Activated T-helper 2 cell treated with anti-CD3 and anti-CD28 coated beads, Interferon-gamma antibody, Interleukin-2, Interleukin-4, amounts not matched to agents 10 μg/mL and 5 μg/mL and 100 μg/mL, durations not matched to agents 14 hours and 24 hours and 36 hours (primary cell): Measurements from ENCODE around the gene NUDT9. TPM values are rescaled to one million over a fixed set of nuclear protein-coding genes. Genes with fewer than 3 reads are reported as not detected.
"Not testable (repeated sequence)": the region's sequence is repeated elsewhere in the genome, so short reads cannot be mapped to it uniquely, and the experiment has no call there.

Experiments used
- DNase-seq: peaks from one replicate; pipeline ENCODE4 v3.0.0; 2021; ENCODE audit warnings: low spot score
- H3K27ac Mint-ChIP-seq: one replicate; pipeline ENCODE4 v1.8.0; 2021; ENCODE audit warnings: mixed read lengths
- H3K27me3 Mint-ChIP-seq: one replicate; pipeline ENCODE4 v1.8.0; 2021; ENCODE audit warnings: low read depth, mixed read lengths
- H3K36me3 Mint-ChIP-seq: one replicate; pipeline ENCODE4 v1.8.0; 2021; ENCODE audit warnings: low read depth, mixed read lengths
- H3K4me1 Mint-ChIP-seq: one replicate; pipeline ENCODE4 v1.8.0; 2021; ENCODE audit warnings: low read depth, mixed read lengths
- H3K4me3 Mint-ChIP-seq: one replicate; pipeline ENCODE4 v1.8.0; 2021; ENCODE audit warnings: low read depth, mild to moderate bottlenecking, moderate library complexity, mixed read lengths
- H3K9me3 Mint-ChIP-seq: one replicate; pipeline ENCODE4 v1.8.0; 2021; ENCODE audit warnings: mixed read lengths
- intact Hi-C: fragments of 100-400 bp; cut with micrococcal nuclease; formaldehyde crosslinking; loops from one replicate; pipeline ENCODE4 v1.15.1; 2023
- total RNA-seq: library from RNA; stranded (reverse); gene quantifications from 2 replicates; pipeline ENCODE4 v1.2.3, GENCODE V29; 2022

The NUDT9 gene, protein sequence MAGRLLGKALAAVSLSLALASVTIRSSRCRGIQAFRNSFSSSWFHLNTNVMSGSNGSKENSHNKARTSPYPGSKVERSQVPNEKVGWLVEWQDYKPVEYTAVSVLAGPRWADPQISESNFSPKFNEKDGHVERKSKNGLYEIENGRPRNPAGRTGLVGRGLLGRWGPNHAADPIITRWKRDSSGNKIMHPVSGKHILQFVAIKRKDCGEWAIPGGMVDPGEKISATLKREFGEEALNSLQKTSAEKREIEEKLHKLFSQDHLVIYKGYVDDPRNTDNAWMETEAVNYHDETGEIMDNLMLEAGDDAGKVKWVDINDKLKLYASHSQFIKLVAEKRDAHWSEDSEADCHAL
- 12.0 and 12.1 TPM in 2 replicates for total RNA-seq

GRCh38 chr4:87422104-87423052 lies at the start of gene NUDT9:
TSS of gene NUDT9 (plus strand) at chr4:87422573. CDS start at chr4:87422906, 333 bp downstream.
- DNase-seq: peak; percentile 84
- H3K27ac Mint-ChIP-seq: peak within 1 kb of the TSS; percentile 98
- no peaks in the 10 kb centered on the region for H3K9me3 Mint-ChIP-seq
- intact Hi-C loops: loop anchor here (1.0 kb wide), 1 partner anchor 31 kb away; the partner anchor contains the start of gene HSD17B11
- peak within 1 kb of the TSS; percentile 99 for H3K4me3 Mint-ChIP-seq
- no peaks in the 10 kb centered on the region for H3K27me3 Mint-ChIP-seq
- peaks cover 20% of the 10 kb centered on the region for H3K4me1 Mint-ChIP-seq
- H3K36me3 Mint-ChIP-seq: no peaks in the 10 kb centered on the region

- H3K27ac Mint-ChIP-seq: no peak overlapping the region
- DNase-seq: no peak
- intact Hi-C loops: loop anchor here (1.0 to 10.0 kb wide), 2 partner anchors 89 to 469 kb away; no protein-coding TSS in a partner anchor
- H3K9me3 Mint-ChIP-seq: no peaks in the 10 kb centered on the region
- peaks cover 2% of the 10 kb centered on the region for H3K4me1 Mint-ChIP-seq
- no peaks in the 10 kb centered on the region for H3K27me3 Mint-ChIP-seq
- no peak overlapping the region for H3K4me3 Mint-ChIP-seq
- peaks cover 18% of the 10 kb centered on the region for H3K36me3 Mint-ChIP-seq
Measured at GRCh38 chr4:87375719-87376291, 46.6 kb upstream of the NUDT9 start.

- peaks cover 12% of the 10 kb centered on the region for H3K36me3 Mint-ChIP-seq
- intact Hi-C loops: loop anchor here (10.0 kb wide), 1 partner anchor 467 kb away; no protein-coding TSS in a partner anchor
- H3K27me3 Mint-ChIP-seq: no peaks in the 10 kb centered on the region
- no peak overlapping the region for H3K27ac Mint-ChIP-seq
- no peak overlapping the region for H3K4me3 Mint-ChIP-seq
- DNase-seq: no peak
- peaks cover 2% of the 10 kb centered on the region for H3K4me1 Mint-ChIP-seq
- H3K9me3 Mint-ChIP-seq: no peaks in the 10 kb centered on the region
Measured at GRCh38 chr4:87377816-87378215, 44.6 kb upstream of the NUDT9 start.

DNA sequence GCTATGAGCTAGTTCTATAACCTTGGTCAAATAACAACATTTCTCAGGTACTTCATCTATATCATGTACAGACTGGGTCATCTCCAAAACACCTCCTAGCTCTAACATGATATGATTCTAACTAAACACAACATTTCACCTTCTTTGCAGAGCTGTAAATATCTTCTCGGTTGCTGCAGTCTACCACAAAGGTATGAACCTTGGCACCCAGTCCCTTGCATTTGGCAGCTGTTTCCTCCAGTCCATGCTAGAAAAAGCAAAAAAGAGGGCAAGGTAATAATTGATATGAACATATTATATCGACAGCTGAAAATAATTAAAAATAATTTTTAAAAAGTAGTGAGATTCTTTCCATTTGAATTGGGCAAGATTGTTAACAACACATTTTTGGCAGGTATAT lies 40.3 kb upstream of the NUDT9 start:
- Mint-ChIP-seq H3K27me3 (no peaks in the 10 kb centered on the region), H3K4me1 (peaks cover 13% of the 10 kb centered on the region), H3K4me3 (no peak overlapping the region), H3K9me3 (no peaks in the 10 kb centered on the region), H3K27ac (no peak overlapping the region), H3K36me3 (peaks cover 19% of the 10 kb centered on the region)
- no peak for DNase-seq
- intact Hi-C loops: no loop called here

DNA sequence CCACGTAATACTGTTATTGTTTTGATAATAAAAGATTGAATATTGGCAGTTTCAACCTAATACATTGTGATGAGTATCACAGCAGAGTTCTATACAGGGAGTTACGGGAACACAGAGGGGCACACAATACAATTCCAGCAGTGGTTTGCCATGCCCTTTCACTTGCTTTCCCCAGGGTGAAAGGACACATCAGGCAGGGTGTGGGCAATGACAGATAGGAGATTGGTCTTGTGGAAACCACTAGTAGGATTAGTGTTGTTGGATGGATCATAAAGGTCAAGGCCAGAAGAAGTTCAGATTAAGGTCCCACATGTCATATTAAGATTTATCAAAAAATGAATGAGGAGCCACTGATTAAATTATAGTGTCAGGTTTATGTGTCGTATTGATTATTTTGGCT lies 39.4 kb upstream of the NUDT9 start:
- Mint-ChIP-seq H3K27me3 (no peaks in the 10 kb centered on the region), H3K27ac (no peak overlapping the region), H3K4me1 (peaks cover 18% of the 10 kb centered on the region), H3K9me3 (no peaks in the 10 kb centered on the region), H3K36me3 (peaks cover 22% of the 10 kb centered on the region), H3K4me3 (no peak overlapping the region)
- intact Hi-C loops: no loop called here
- DNase-seq: no peak

DNA sequence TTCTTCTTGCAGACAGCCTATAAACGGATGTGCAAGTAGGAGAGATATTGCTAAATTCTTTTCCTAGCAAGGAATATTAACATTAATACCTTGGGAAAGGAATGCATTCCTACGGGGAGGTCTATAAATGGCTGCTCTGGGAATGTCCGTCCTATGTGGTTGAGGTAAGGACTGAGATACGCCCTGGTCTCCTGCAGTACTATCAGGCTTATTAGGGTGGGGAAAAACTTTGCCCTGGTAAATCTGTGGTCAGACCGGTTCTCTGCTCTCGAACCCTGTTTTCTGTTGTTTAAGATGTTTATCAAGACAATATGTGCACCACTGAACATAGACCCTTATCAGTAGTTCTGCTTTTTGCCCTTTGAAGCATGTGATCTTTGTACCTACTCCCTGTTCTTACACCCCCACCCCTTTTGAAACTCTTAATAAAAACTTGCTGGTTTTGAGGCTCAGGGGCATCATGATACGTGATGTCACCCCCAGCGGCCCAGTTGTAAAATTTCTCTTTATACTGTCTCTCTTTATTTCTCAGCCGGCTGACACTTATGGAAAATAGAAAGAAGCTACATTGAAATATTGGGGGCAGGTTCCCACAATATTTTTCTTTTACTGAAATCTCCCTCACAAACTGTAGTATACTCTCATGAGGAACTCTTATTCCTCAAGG lies 37.8 kb upstream of the NUDT9 start:
- H3K36me3 Mint-ChIP-seq: peaks cover 26% of the 10 kb centered on the region
- H3K4me3 Mint-ChIP-seq, H3K27ac Mint-ChIP-seq, intact Hi-C loops, H3K9me3 Mint-ChIP-seq, DNase-seq, H3K27me3 Mint-ChIP-seq: not testable (repeated sequence)
- peaks cover 30% of the 10 kb centered on the region for H3K4me1 Mint-ChIP-seq

DNA sequence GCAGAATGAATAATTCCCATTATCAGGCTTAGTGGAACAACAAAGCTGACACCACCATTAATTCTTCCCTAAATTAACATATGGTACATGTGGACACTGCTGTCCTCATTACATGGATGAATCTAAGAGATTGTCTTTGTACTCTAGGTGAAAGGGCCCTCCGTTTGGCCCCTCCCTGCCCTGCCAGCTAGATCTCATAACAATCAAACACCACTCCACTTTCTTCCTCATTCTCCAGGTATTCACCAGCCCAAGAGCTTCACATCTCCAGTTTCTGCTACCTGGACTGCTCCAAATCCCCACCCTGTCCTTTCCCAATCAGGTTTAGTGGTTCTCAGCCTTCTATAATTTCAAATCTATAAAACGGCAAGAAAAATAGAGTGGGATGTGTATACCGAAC lies 35.1 kb upstream of the NUDT9 start:
- Mint-ChIP-seq H3K4me3 (no peak overlapping the region), H3K4me1 (peaks cover 38% of the 10 kb centered on the region)
- intact Hi-C loops: no loop called here

DNA sequence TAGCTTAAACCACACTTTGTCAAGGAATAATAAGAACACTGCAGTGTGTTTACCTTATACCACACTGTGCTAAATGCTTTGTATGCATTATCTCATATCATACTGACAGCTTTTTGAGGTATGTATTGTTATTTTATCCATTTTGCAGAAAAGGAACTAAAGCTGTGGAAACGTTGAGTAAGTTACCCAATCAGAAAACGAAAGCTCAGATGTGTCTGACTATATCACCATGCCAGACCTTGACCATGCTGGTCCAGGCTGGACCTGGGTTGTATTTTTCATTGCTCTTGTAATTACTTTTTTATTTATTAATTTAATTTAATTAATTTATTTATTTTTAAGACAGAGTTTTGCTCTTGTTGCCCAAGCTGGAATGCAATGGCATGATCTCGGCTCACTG lies 33.5 kb upstream of the NUDT9 start:
- Mint-ChIP-seq H3K9me3 (no peaks in the 10 kb centered on the region), H3K4me3 (peak overlapping the region; percentile 94), H3K36me3 (peaks cover 20% of the 10 kb centered on the region), H3K27ac (no peak overlapping the region), H3K4me1 (peaks cover 33% of the 10 kb centered on the region), H3K27me3 (peaks cover 4% of the 10 kb centered on the region)
- intact Hi-C loops: no loop called here
- no peak for DNase-seq

More for the DNA sequence above, 35.1 kb upstream of the NUDT9 start:
- DNase-seq: no peak
- Mint-ChIP-seq H3K27ac (no peak overlapping the region), H3K9me3 (no peaks in the 10 kb centered on the region), H3K27me3 (peaks cover 4% of the 10 kb centered on the region), H3K36me3 (peaks cover 20% of the 10 kb centered on the region)

DNA sequence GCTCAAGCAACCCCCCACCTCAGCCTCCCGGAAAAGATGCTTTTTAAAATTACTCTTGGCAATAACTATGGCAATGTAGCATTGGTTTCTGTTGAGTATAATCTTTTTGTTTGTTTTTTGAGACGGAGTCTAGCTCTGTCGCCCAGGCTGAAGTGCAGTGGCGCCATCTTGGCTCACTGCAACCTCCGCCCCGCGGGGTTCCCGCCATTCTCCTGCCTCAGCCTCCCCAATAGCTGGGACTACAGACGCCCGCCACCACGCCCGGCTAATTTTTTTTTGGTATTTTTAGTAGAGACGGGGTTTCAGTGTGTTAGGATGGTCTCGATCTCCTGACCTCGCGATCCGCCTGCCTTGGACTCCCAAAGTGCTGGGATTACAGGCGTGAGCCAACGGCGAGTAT lies 32.3 kb upstream of the NUDT9 start:
- peak overlapping the region; percentile 94 for H3K4me3 Mint-ChIP-seq
- intact Hi-C loops: loop anchor here (5.0 kb wide), 1 partner anchor 77 kb away; no protein-coding TSS in a partner anchor
- not testable (repeated sequence) for H3K27me3 Mint-ChIP-seq, DNase-seq, H3K9me3 Mint-ChIP-seq
- H3K27ac Mint-ChIP-seq: peak overlapping the region; percentile 89
- peaks cover 15% of the 10 kb centered on the region for H3K36me3 Mint-ChIP-seq
- H3K4me1 Mint-ChIP-seq: peaks cover 31% of the 10 kb centered on the region

GRCh38 chr4:87390551-87390890 lies 31.9 kb upstream of the NUDT9 start:
- Mint-ChIP-seq H3K27ac (peak overlapping the region; percentile 89), H3K27me3 (peaks cover 4% of the 10 kb centered on the region), H3K9me3 (no peaks in the 10 kb centered on the region), H3K4me3 (peak overlapping the region; percentile 94), H3K36me3 (peaks cover 12% of the 10 kb centered on the region), H3K4me1 (peaks cover 29% of the 10 kb centered on the region)
- intact Hi-C loops: loop anchor here (5.0 kb wide), 1 partner anchor 77 kb away; no protein-coding TSS in a partner anchor
- no peak for DNase-seq

GRCh38 chr4:87390891-87391575 lies 31.3 kb upstream of the NUDT9 start, which contains the start of gene HSD17B11:
TSS of gene HSD17B11 (minus strand) at chr4:87391188. CDS start at chr4:87391070, 118 bp downstream.
- H3K4me1 Mint-ChIP-seq: peaks cover 29% of the 10 kb centered on the region
- H3K4me3 Mint-ChIP-seq: peak within 1 kb of the TSS; percentile 94
- H3K9me3 Mint-ChIP-seq: no peaks in the 10 kb centered on the region
- H3K27ac Mint-ChIP-seq: peak within 1 kb of the TSS; percentile 89
- intact Hi-C loops: loop anchor here (1.0 to 5.0 kb wide), 2 partner anchors 31 to 76 kb away; partner anchors contain the start of gene NUDT9
- H3K27me3 Mint-ChIP-seq: peaks cover 4% of the 10 kb centered on the region
- H3K36me3 Mint-ChIP-seq: peaks cover 12% of the 10 kb centered on the region
- DNase-seq: peak; percentile 75
